A549 (cell line): ENCODE results near the gene RASGEF1C. TPM values are rescaled to one million over a fixed set of nuclear protein-coding genes. Genes with fewer than 3 reads are reported as not detected.

ENCODE experiments used
- ATAC-seq, 2 experiments: fragments of 200-7000 bp in 1 of 2; fragments of >200 bp in 1 of 2; cut with Nextera tagmentation in 1 of 2; cut with Tn5 transposase in 1 of 2; 3 replicates each; pipeline versions ENCODE4 v1.8.0 to v1.9.1; 2018 to 2020; ENCODE audit warnings: mild to moderate bottlenecking in 1 of 2, moderate library complexity in 1 of 2
- CTCF ChIA-PET: fragments of 300-600 bp; sonication (Branson Sonifier 250); formaldehyde crosslinking; extraction: SDS; loops from one replicate; lab custom pipeline; 2021; ENCODE audit warnings: antibody characterized with exemption, inconsistent platforms; lab: Yijun Ruan, JAX
- POLR2A ChIA-PET: fragments of 350-600 bp; formaldehyde crosslinking; extraction: SDS; loops from one replicate; lab custom pipeline; 2021; ENCODE audit warnings: antibody characterized with exemption, inconsistent platforms; lab: Yijun Ruan, JAX
- DNase-seq, 2 experiments: peaks; one replicate each; pipeline versions ENCODE4 v3.0.0 to v3.0.0-alpha.2; 2011 to 2016; ENCODE audit warnings: low read depth in 1 of 2, low spot score in 1 of 2
- FAIRE-seq: peaks from 2 replicates; lab custom pipeline; 2011; peaks lifted over from hg19 to GRCh38; lab: Jason Lieb, UNC
- H3K27ac ChIP-seq, 2 experiments: fragments of >200 bp; sonication (Bioruptor Twin); formaldehyde crosslinking; 3 replicates each; pipeline ENCODE4 v1.5.1; 2016 to 2017
- H3K4me1 ChIP-seq: fragments of >200 bp; sonication (Bioruptor Twin); formaldehyde crosslinking; 3 replicates; pipeline ENCODE4 v1.6.1; 2016
- H3K4me2 ChIP-seq: fragments of >200 bp; sonication (Bioruptor Twin); formaldehyde crosslinking; 3 replicates; pipeline ENCODE4 v1.6.1; 2016
- H3K4me3 ChIP-seq: fragments of >200 bp; sonication (Bioruptor Twin); formaldehyde crosslinking; 3 replicates; pipeline ENCODE4 v1.5.1; 2016
- H3K9me3 ChIP-seq: fragments of >200 bp; sonication (Bioruptor Twin); formaldehyde crosslinking; 3 replicates; pipeline ENCODE4 v1.6.1; 2016
- BHLHE40 ChIP-seq: IDR thresholded peaks from 2 replicates; pipeline ENCODE4 v1.6.1; 2012; ENCODE audit warnings: low read depth, low read length, inconsistent platforms
- CBX8 ChIP-seq: fragments of 200-600 bp; sonication (generic); IDR thresholded peaks from 2 replicates; pipeline ENCODE4 v1.6.1; 2016
- CHD2 ChIP-seq: fragments of 150-350 bp; IDR thresholded peaks from 2 replicates; pipeline ENCODE4 v1.6.1; 2014; ENCODE audit warnings: low read length; ENCODE audit not compliant: partially characterized antibody
- CTCF ChIP-seq: fragments of >200 bp; sonication (Bioruptor Twin); formaldehyde crosslinking; IDR thresholded peaks from 3 replicates; pipeline ENCODE4 v1.5.1; 2016
- EHF ChIP-seq: fragments of 250-450 bp; sonication (Bioruptor Pico); IDR thresholded peaks from 2 replicates; pipeline ENCODE4 v1.5.0; 2020; ENCODE audit warnings: mild to moderate bottlenecking
- FOSB ChIP-seq: fragments of 250-450 bp; sonication (Bioruptor Pico); IDR thresholded peaks from 2 replicates; pipeline ENCODE4 v1.5.0; 2020; ENCODE audit warnings: mild to moderate bottlenecking, moderate library complexity
- FOSL2 ChIP-seq, 2 experiments: fragments of 450-650 bp in 1 of 2; fragments of >200 bp in 1 of 2; sonication (Bioruptor Twin) in 1 of 2; formaldehyde crosslinking; IDR thresholded peaks; 2 replicates each; pipeline versions ENCODE4 v1.5.0 to v1.6.1; 2016 to 2020; ENCODE audit warnings: mild to moderate bottlenecking in 1 of 2, moderate library complexity in 1 of 2
- HDAC2 ChIP-seq: fragments of 200-600 bp; sonication (generic); IDR thresholded peaks from 2 replicates; pipeline ENCODE4 v1.6.1; 2016
- HEYL ChIP-seq: fragments of 250-450 bp; sonication (Bioruptor Pico); IDR thresholded peaks from 2 replicates; pipeline ENCODE4 v1.8.0; 2021; ENCODE audit warnings: mild to moderate bottlenecking, moderate library complexity
- JUN ChIP-seq, 2 experiments: fragments of >200 bp; sonication (Bioruptor Twin); formaldehyde crosslinking; IDR thresholded peaks; 2 replicates in 1 of 2; 3 replicates in 1 of 2; pipeline ENCODE4 v1.6.1; 2016 to 2017
- MYC ChIP-seq: IDR thresholded peaks from 2 replicates; pipeline ENCODE4 v1.6.1; 2012; ENCODE audit warnings: mild to moderate bottlenecking, inconsistent platforms, low read length, improper control_type of control experiment, borderline replicate concordance
- NFE2L2 ChIP-seq: fragments of 150-350 bp; conservative IDR thresholded peaks from 2 replicates; pipeline ENCODE4 v1.6.1; 2014; ENCODE audit warnings: low read length
- NR3C1 ChIP-seq: fragments of >200 bp; sonication (Bioruptor Twin); formaldehyde crosslinking; IDR thresholded peaks from 3 replicates; pipeline ENCODE4 v1.6.1; 2017
- RCOR1 ChIP-seq: fragments of 150-350 bp; IDR thresholded peaks from 2 replicates; pipeline ENCODE4 v1.6.1; 2014; ENCODE audit warnings: antibody characterized with exemption, low read length, low read depth
- SREBF2 ChIP-seq: fragments of 450-650 bp; IDR thresholded peaks from 2 replicates; pipeline ENCODE4 v1.6.1; 2014; ENCODE audit warnings: mild to moderate bottlenecking, moderate library complexity
- ZC3H11A ChIP-seq: fragments of 450-650 bp; IDR thresholded peaks from 2 replicates; pipeline ENCODE4 v1.6.1; 2014; ENCODE audit warnings: antibody characterized with exemption, mild to moderate bottlenecking
- ZNF302 ChIP-seq: fragments of 250-450 bp; sonication (Bioruptor Pico); IDR thresholded peaks from 2 replicates; pipeline ENCODE4 v1.9.0; 2021; ENCODE audit warnings: inconsistent platforms, mild to moderate bottlenecking, moderate library complexity
- WGBS: methylation state at CpG from one replicate; pipeline ENCODE4 v1.1.6; 2017; ENCODE audit errors: missing lambda C conversion rate; 5-methylcytosine and 5-hydroxymethylcytosine counted together
- polyA plus RNA-seq, 4 experiments: library from polyadenylated mRNA; depleted of rRNA in 3 of 4; stranded (reverse); fragments of >200 nt; fragmentation: RNase III in 1 of 4; extraction: RNeasy Plus Mini Kit Qiagen cat#74134 plus additional on column Dnase treatment in 1 of 4; gene quantifications; 2 replicates in 3 of 4; 3 replicates in 1 of 4; pipeline ENCODE4 v1.2.3, GENCODE V29; 2011 to 2017
- TF ChIP-seq, protein P1 (sequence below): fragments of 150-350 bp; IDR thresholded peaks from 2 replicates; pipeline ENCODE4 v1.6.1; 2014; ENCODE audit warnings: low read depth, mild to moderate bottlenecking, low read length
- TF ChIP-seq, protein P2 (sequence below): fragments of >200 bp; sonication (Bioruptor Twin); formaldehyde crosslinking; IDR thresholded peaks from 3 replicates; pipeline ENCODE4 v1.6.1; 2016
- TF ChIP-seq, protein P3 (sequence below): fragments of 250-450 bp; sonication (Bioruptor Pico); IDR thresholded peaks from 2 replicates; pipeline ENCODE4 v1.5.0; 2021; ENCODE audit warnings: mild to moderate bottlenecking, moderate library complexity, borderline replicate concordance
- TF ChIP-seq, protein P4 (sequence below): IDR thresholded peaks from 2 replicates; pipeline ENCODE4 v1.6.1; 2012

Gene RASGEF1C
- polyA plus RNA-seq, 2 of the 4 experiments (the other 2 are of a cell fraction) = 0.12 TPM; not detected in 1

- Histone ChIP-seq H3K9me3 (no peaks in the 10 kb centered on the region; the same call in 2 of the 3 replicates), H3K27ac (no peak overlapping the region), H3K4me2 (no peak overlapping the region), H3K4me1 (0 out of 3 replicates have a peak, but pooled peaks cover 3% of the 10 kb centered on the region), H3K4me3 (no peak overlapping the region)
- ATAC-seq (no peak), DNase-seq (no peak), FAIRE-seq (no peak)
- TF ChIP-seq ZNF302 (CRISPR knock-in tag) (no peak), EHF (no peak), SREBF2 (no peak), CHD2 (no peak), NR3C1 (no peak), FOSB (CRISPR knock-in tag) (no peak), RCOR1 (no peak), MYC (no peak), ZC3H11A (no peak), BHLHE40 (no peak), CBX8 (no peak), FOSL2 (IDR thresholded peaks at IDR 0.05) (no peak), FOSL2 (CRISPR knock-in tag; IDR thresholded peaks at IDR 0.05) (no peak), HEYL (CRISPR knock-in tag) (no peak), NFE2L2 (no peak)
- TF ChIP-seq, protein P1, sequence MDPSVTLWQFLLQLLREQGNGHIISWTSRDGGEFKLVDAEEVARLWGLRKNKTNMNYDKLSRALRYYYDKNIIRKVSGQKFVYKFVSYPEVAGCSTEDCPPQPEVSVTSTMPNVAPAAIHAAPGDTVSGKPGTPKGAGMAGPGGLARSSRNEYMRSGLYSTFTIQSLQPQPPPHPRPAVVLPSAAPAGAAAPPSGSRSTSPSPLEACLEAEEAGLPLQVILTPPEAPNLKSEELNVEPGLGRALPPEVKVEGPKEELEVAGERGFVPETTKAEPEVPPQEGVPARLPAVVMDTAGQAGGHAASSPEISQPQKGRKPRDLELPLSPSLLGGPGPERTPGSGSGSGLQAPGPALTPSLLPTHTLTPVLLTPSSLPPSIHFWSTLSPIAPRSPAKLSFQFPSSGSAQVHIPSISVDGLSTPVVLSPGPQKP = no peak
- TF ChIP-seq, protein P2, sequence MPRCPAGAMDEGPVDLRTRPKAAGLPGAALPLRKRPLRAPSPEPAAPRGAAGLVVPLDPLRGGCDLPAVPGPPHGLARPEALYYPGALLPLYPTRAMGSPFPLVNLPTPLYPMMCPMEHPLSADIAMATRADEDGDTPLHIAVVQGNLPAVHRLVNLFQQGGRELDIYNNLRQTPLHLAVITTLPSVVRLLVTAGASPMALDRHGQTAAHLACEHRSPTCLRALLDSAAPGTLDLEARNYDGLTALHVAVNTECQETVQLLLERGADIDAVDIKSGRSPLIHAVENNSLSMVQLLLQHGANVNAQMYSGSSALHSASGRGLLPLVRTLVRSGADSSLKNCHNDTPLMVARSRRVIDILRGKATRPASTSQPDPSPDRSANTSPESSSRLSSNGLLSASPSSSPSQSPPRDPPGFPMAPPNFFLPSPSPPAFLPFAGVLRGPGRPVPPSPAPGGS = no peak
- TF ChIP-seq, protein P3, sequence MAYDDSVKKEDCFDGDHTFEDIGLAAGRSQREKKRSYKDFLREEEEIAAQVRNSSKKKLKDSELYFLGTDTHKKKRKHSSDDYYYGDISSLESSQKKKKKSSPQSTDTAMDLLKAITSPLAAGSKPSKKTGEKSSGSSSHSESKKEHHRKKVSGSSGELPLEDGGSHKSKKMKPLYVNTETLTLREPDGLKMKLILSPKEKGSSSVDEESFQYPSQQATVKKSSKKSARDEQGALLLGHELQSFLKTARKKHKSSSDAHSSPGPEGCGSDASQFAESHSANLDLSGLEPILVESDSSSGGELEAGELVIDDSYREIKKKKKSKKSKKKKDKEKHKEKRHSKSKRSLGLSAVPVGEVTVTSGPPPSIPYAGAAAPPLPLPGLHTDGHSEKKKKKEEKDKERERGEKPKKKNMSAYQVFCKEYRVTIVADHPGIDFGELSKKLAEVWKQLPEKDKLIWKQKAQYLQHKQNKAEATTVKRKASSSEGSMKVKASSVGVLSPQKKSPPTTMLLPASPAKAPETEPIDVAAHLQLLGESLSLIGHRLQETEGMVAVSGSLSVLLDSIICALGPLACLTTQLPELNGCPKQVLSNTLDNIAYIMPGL = no peak
- POLR2A ChIA-PET = no interaction called here
- 0% methylated on average over 1 of the region's 4 CpGs for WGBS
- CTCF ChIA-PET = interaction anchor here (1.0 to 5.5 kb wide), 4 partner anchors 32 to 117 kb away, joined by 3 to 32 read pairs (median 4); no protein-coding TSS in a partner anchor
Observed at GRCh38 chr5:180211761-180212035, 2.7 kb upstream of the RASGEF1C start.

DNA sequence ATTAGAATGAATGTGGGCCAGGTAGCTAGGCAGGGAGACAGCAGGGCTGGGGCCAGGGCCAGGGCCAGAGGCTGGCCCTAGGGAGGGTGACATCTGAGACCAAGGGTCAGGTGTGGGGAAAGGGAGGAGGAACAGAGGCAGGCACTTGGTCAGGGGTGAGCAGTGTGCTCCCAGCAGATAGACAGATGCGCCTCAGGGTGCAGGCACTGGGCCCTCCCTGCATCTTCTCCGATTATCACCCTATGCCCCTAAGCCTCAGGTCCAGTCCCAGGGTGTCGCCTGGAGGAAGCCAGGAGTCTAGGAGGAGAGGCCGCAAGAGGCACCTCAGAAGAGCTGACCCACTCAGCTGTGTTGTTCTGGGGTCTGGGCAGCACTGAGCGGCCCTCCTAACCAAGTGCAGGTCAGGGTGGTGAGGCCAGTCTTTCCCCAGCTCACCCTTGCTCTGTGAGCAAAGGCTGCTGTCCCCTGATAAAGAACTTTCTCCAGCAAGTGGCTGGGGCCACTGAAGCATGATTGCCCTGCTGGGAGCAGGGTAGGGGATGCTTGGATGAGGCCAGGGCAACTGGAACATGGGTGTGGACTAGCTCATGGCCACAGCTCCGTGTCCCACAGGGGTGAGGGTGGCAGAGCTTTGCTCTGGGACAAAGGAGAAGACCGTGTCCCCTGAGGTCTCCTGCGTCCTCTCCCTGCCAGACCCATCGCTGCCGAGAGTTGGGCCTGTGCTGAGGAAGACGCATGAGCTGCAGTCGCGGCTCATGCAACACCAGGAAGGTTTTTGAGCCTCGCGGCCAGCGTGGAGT lies 2.1 kb upstream of the RASGEF1C start:
- ChIA-PET POLR2A (no interaction called here), CTCF (interaction anchor here (0.7 to 5.5 kb wide), 9 partner anchors 11 to 280 kb away, joined by 3 to 32 read pairs (median 4); no protein-coding TSS in a partner anchor)
- DNase-seq (no peak), ATAC-seq (no peak), FAIRE-seq (no peak)
- no peak overlapping the region for H3K27ac ChIP-seq
- TF ChIP-seq, protein P4, sequence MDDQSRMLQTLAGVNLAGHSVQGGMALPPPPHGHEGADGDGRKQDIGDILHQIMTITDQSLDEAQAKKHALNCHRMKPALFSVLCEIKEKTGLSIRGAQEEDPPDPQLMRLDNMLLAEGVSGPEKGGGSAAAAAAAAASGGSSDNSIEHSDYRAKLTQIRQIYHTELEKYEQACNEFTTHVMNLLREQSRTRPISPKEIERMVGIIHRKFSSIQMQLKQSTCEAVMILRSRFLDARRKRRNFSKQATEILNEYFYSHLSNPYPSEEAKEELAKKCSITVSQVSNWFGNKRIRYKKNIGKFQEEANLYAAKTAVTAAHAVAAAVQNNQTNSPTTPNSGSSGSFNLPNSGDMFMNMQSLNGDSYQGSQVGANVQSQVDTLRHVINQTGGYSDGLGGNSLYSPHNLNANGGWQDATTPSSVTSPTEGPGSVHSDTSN = no peak
- TF ChIP-seq JUN (IDR thresholded peaks at IDR 0.05) (no peak), CTCF (no peak), HDAC2 (no peak), FOSB (CRISPR knock-in tag) (no peak)
- H3K9me3 ChIP-seq = no peaks in the 10 kb centered on the region
- H3K4me1 ChIP-seq = 0 out of 3 replicates have a peak, but pooled peaks cover 3% of the 10 kb centered on the region
- 81% methylated on average over 15 of the region's 16 CpGs for WGBS
- H3K4me2 ChIP-seq = no peak overlapping the region
- no peak overlapping the region for H3K4me3 ChIP-seq
